H9 (cell line): Measurements from ENCODE around the gene MBTPS1. TPM values are rescaled to one million over a fixed set of nuclear protein-coding genes. Genes with fewer than 3 reads are reported as not detected.

Source experiments
- DNase-seq: peaks from one replicate; pipeline ENCODE4 v3.0.0-alpha.2; 2017
- H2AFZ ChIP-seq: one replicate; pipeline ENCODE4 v1.6.1; 2013; ENCODE audit warnings: mild to moderate bottlenecking, low read length, control low read depth, moderate library complexity
- H2AK5ac ChIP-seq: 2 replicates; pipeline ENCODE4 v1.6.1; 2013; ENCODE audit warnings: low read length, control low read depth, mixed read lengths; ENCODE audit not compliant: insufficient read length
- H2BK120ac ChIP-seq: one replicate; pipeline ENCODE4 v1.6.1; 2013; ENCODE audit warnings: low read depth, mild to moderate bottlenecking, low read length, control low read depth, inconsistent platforms; ENCODE audit not compliant: poor library complexity, severe bottlenecking
- H2BK12ac ChIP-seq: 2 replicates; pipeline ENCODE4 v1.6.1; 2013; ENCODE audit warnings: low read length, control low read depth, mixed read lengths, low read depth; ENCODE audit not compliant: insufficient read length
- H2BK15ac ChIP-seq: 2 replicates; pipeline ENCODE4 v1.6.1; 2013; ENCODE audit warnings: low read depth, low read length, control low read depth
- H2BK20ac ChIP-seq: one replicate; pipeline ENCODE4 v1.6.1; 2013; ENCODE audit warnings: low read depth, mild to moderate bottlenecking, low read length, control low read depth, inconsistent platforms; ENCODE audit not compliant: poor library complexity, severe bottlenecking
- H2BK5ac ChIP-seq: 2 replicates; pipeline ENCODE4 v1.6.1; 2013; ENCODE audit warnings: low read length, control low read depth, mixed read lengths; ENCODE audit not compliant: insufficient read length
- H3K14ac ChIP-seq: 2 replicates; pipeline ENCODE4 v1.6.1; 2013; ENCODE audit warnings: low read length, control low read depth; ENCODE audit not compliant: insufficient read depth
- H3K18ac ChIP-seq: 2 replicates; pipeline ENCODE4 v1.6.1; 2013; ENCODE audit warnings: low read depth, mild to moderate bottlenecking, mixed read lengths, low read length, control low read depth; ENCODE audit not compliant: insufficient read length
- H3K23ac ChIP-seq: 2 replicates; pipeline ENCODE4 v1.6.1; 2013; ENCODE audit warnings: low read length, control low read depth, mixed read lengths, low read depth; ENCODE audit not compliant: insufficient read length
- H3K23me2 ChIP-seq: 2 replicates; pipeline ENCODE4 v1.6.1; 2013; ENCODE audit warnings: low read depth, mild to moderate bottlenecking, mixed read lengths, low read length, control low read depth; ENCODE audit not compliant: insufficient read length, poor library complexity, severe bottlenecking
- H3K27ac ChIP-seq: 2 replicates; pipeline ENCODE4 v1.5.1; 2013; ENCODE audit warnings: low read length, control low read depth, mixed read lengths, low read depth; ENCODE audit not compliant: insufficient read length
- H3K27me3 ChIP-seq: 2 replicates; pipeline ENCODE4 v1.6.1; 2013; ENCODE audit warnings: low read length, control low read depth, inconsistent platforms; ENCODE audit not compliant: insufficient read depth
- H3K4ac ChIP-seq: 2 replicates; pipeline ENCODE4 v1.6.1; 2013; ENCODE audit warnings: low read depth, mild to moderate bottlenecking, control low read depth, inconsistent platforms, low read length, moderate library complexity
- H3K4me1 ChIP-seq: 2 replicates; pipeline ENCODE4 v1.6.1; 2013; ENCODE audit warnings: low read length, control low read depth, inconsistent platforms; ENCODE audit not compliant: insufficient read depth
- H3K4me2 ChIP-seq: 2 replicates; pipeline ENCODE4 v1.6.1; 2013; ENCODE audit warnings: low read length, control low read depth, mixed read lengths; ENCODE audit not compliant: insufficient read length, insufficient read depth
- H3K56ac ChIP-seq: 2 replicates; pipeline ENCODE4 v1.6.1; 2013; ENCODE audit warnings: low read depth, mild to moderate bottlenecking, mixed read lengths, low read length, control low read depth; ENCODE audit not compliant: insufficient read length
- H3K79me1 ChIP-seq: 2 replicates; pipeline ENCODE4 v1.6.1; 2013; ENCODE audit warnings: low read depth, mild to moderate bottlenecking, moderate library complexity, low read length, control low read depth, inconsistent platforms; ENCODE audit not compliant: insufficient read depth, poor library complexity, severe bottlenecking
- H3K79me2 ChIP-seq: 2 replicates; pipeline ENCODE4 v1.6.1; 2013; ENCODE audit warnings: low read length, control low read depth, inconsistent platforms; ENCODE audit not compliant: insufficient read depth
- H3K9ac ChIP-seq: 2 replicates; pipeline ENCODE4 v1.6.1; 2013; ENCODE audit warnings: low read length, control low read depth, mixed read lengths; ENCODE audit not compliant: insufficient read length; ENCODE audit errors: extremely low read depth
- H3K9me3 ChIP-seq: one replicate; pipeline ENCODE4 v1.6.1; 2013; ENCODE audit warnings: low read depth, low read length, inconsistent platforms; ENCODE audit not compliant: control insufficient read depth
- H3T11ph ChIP-seq: one replicate; pipeline ENCODE4 v1.6.1; 2013; ENCODE audit warnings: mild to moderate bottlenecking, low read length, control low read depth, inconsistent platforms
- H4K20me1 ChIP-seq: one replicate; pipeline ENCODE4 v1.6.1; 2013; ENCODE audit not compliant: control insufficient read depth, insufficient read length, insufficient read depth
- H4K5ac ChIP-seq: 2 replicates; pipeline ENCODE4 v1.6.1; 2013; ENCODE audit warnings: low read depth, mild to moderate bottlenecking, mixed read lengths, low read length, control low read depth; ENCODE audit not compliant: insufficient read length
- H4K8ac ChIP-seq: replicated peaks from 2 replicates; pipeline ENCODE4 v1.6.1; 2013; ENCODE audit warnings: low read length, control low read depth, mixed read lengths, low read depth; ENCODE audit not compliant: insufficient read length
- H4K91ac ChIP-seq: 2 replicates; pipeline ENCODE4 v1.6.1; 2013; ENCODE audit warnings: low read depth, mild to moderate bottlenecking, moderate library complexity, mixed read lengths, low read length, control low read depth; ENCODE audit not compliant: insufficient read length
- H3K27ac Mint-ChIP-seq, 3 experiments: 2 replicates in 2 of 3; 3 replicates in 1 of 3; pipeline ENCODE4 v1.8.0; 2020 to 2021; ENCODE audit warnings: mixed read lengths in 3 of 3, mild to moderate bottlenecking in 1 of 3, moderate library complexity in 1 of 3
- H3K27me3 Mint-ChIP-seq: 2 replicates; pipeline ENCODE4 v1.8.0; 2021; ENCODE audit warnings: low read depth, mild to moderate bottlenecking, moderate library complexity, mixed read lengths
- H3K36me3 Mint-ChIP-seq, 3 experiments: 2 replicates in 2 of 3; 3 replicates in 1 of 3; pipeline ENCODE4 v1.8.0; 2020 to 2021; ENCODE audit warnings: low read depth in 3 of 3, mixed read lengths in 3 of 3; ENCODE audit not compliant: insufficient read depth in 1 of 3
- H3K4me1 Mint-ChIP-seq, 2 experiments: 2 replicates each; pipeline ENCODE4 v1.8.0; 2020; ENCODE audit warnings: mixed read lengths in 2 of 2
- H3K4me3 Mint-ChIP-seq, 2 experiments: 2 replicates in 1 of 2; 3 replicates in 1 of 2; pipeline ENCODE4 v1.8.0; 2020 to 2021; ENCODE audit warnings: mild to moderate bottlenecking in 2 of 2, mixed read lengths in 2 of 2, moderate library complexity in 1 of 2
- H3K9me3 Mint-ChIP-seq, 2 experiments: 2 replicates in 1 of 2; 3 replicates in 1 of 2; pipeline ENCODE4 v1.8.0; 2020; ENCODE audit warnings: mild to moderate bottlenecking in 2 of 2, mixed read lengths in 2 of 2, moderate library complexity in 1 of 2
- CTCF ChIP-seq: fragments of 200-600 bp; sonication (generic); conservative IDR thresholded peaks from 3 replicates; pipeline ENCODE4 v1.8.0; 2021; ENCODE audit warnings: antibody characterized with exemption, mild to moderate bottlenecking
- WGBS: extraction: QIAGEN DNeasy Blood & Tissue Kit; methylation state at CpG from one replicate; pipeline ENCODE4 v1.1.7; 2013; ENCODE audit warnings: missing lambda C conversion rate, low lambda C conversion rate, mixed read lengths; ENCODE audit not compliant: insufficient read length; ENCODE audit errors: extremely low coverage; 5-methylcytosine and 5-hydroxymethylcytosine counted together
- total RNA-seq: library from RNA; stranded (reverse); gene quantifications from 2 replicates; pipeline ENCODE4 v1.2.1, GENCODE V29; 2021

The MBTPS1 gene
- total RNA-seq, 1 experiment from 2014 or later: 48.7 TPM

- Histone ChIP-seq H2BK5ac (no peak overlapping the region), H2AK5ac (no peak overlapping the region), H2BK15ac (no peak overlapping the region), H2BK20ac (no peak overlapping the region), H3K14ac (no peak overlapping the region), H3K4me2 (no peak overlapping the region), H3K27me3 (no peaks in the 10 kb centered on the region), H3K4ac (no peak overlapping the region), H3K79me1 (no peaks in the 10 kb centered on the region), H3K56ac (no peak overlapping the region), H2BK120ac (no peak overlapping the region), H3K23ac (no peak overlapping the region), H3K18ac (no peak overlapping the region), H3K9ac (no peak overlapping the region), H3T11ph (no peak overlapping the region), H3K79me2 (no peaks in the 10 kb centered on the region), H4K91ac (no peak overlapping the region), H4K20me1 (no peaks in the 10 kb centered on the region), H3K9me3 (no peaks in the 10 kb centered on the region), H2AFZ (no peak overlapping the region), H4K5ac (no peak overlapping the region), H2BK12ac (no peak overlapping the region), H4K8ac (no peak overlapping the region), H3K23me2 (no peaks in the 10 kb centered on the region), H3K4me1 (no peaks in the 10 kb centered on the region), H3K27ac (no peak overlapping the region)
- Mint-ChIP-seq H3K27ac (no peak overlapping the region), H3K4me1 (no peaks in the 10 kb centered on the region), H3K9me3 (no peaks in the 10 kb centered on the region), H3K36me3 (peaks cover 13 to 52% (median 52%) of the 10 kb centered on the region in 3 experiments), H3K27me3 (no peaks in the 10 kb centered on the region), H3K4me3 (no peak overlapping the region)
- TF ChIP-seq CTCF: no peak
- WGBS: no CpG with 5 or more reads among the region's 7 CpGs
- DNase-seq: no peak
These were observed 7.7 kb upstream of the MBTPS1 start for GRCh38 chr16:84124257-84125073.
